Measurements from ENCODE around the gene FARP2. TPM values are rescaled to one million over a fixed set of nuclear protein-coding genes. Genes with fewer than 3 reads are reported as not detected.
"Not testable (repeated sequence)": the region's sequence is repeated elsewhere in the genome, so short reads cannot be mapped to it uniquely, and the experiment has no call there.

Gene FARP2
- total and polyA plus RNA-seq, 4 donors = 5.8 to 30.9 (median 14.3) TPM

- TF ChIP-seq CTCF (IDR thresholded peaks at IDR 0.05; ENCODE audit: low read depth, low read length, missing input control) = no peak
- no peak for TF ChIP-seq NR2F2 (IDR thresholded peaks at IDR 0.05)
- TF ChIP-seq FOXA1 (IDR thresholded peaks at IDR 0.05) = no peak
- no peak for TF ChIP-seq GABPA (IDR thresholded peaks at IDR 0.05 in 1 of 2, conservative IDR thresholded peaks at IDR 0.05 in 1 of 2)
- TF ChIP-seq TAF1 (conservative IDR thresholded peaks at IDR 0.05) = no peak
- TF ChIP-seq RAD21 (IDR thresholded peaks at IDR 0.05) = no peak
- TF ChIP-seq EGR1 (IDR thresholded peaks at IDR 0.05; ENCODE audit: low read depth in 2 of 2) = no peak
- no peak for TF ChIP-seq ATF3 (IDR thresholded peaks at IDR 0.05)
- TF ChIP-seq MAX (IDR thresholded peaks at IDR 0.05) = no peak
- TF ChIP-seq HNF4G (IDR thresholded peaks at IDR 0.05) = no peak
- no peak for TF ChIP-seq JUND (IDR thresholded peaks at IDR 0.05)
- no peak for TF ChIP-seq YY1 (IDR thresholded peaks at IDR 0.05)
- no peak for TF ChIP-seq ZBTB33 (IDR thresholded peaks at IDR 0.05)
- TF ChIP-seq REST (IDR thresholded peaks at IDR 0.05) = no peak
- no peak for TF ChIP-seq SP1 (IDR thresholded peaks at IDR 0.05)
- TF ChIP-seq HNF4A (conservative IDR thresholded peaks at IDR 0.05) = no peak
- no peak for TF ChIP-seq RXRA (IDR thresholded peaks at IDR 0.05)
- no peak for TF ChIP-seq FOXA2 (IDR thresholded peaks at IDR 0.05)
- Histone ChIP-seq H3K4me1 (ENCODE audit: control insufficient read depth in 4 of 4, insufficient read depth in 4 of 4, low read length in 3 of 4) (peaks cover 4 to 24% (median 16%) of the 10 kb centered on the region in 4 donors), H3K9ac (ENCODE audit: low read depth in 1 of 2, low read length in 2 of 2) (no peak overlapping the region), H3K27ac (ENCODE audit: low read depth in 1 of 2, low read length in 2 of 2) (no peak overlapping the region), H3K27me3 (ENCODE audit: control insufficient read depth in 4 of 4, insufficient read depth in 4 of 4, low read length in 3 of 4) (no peaks in the 10 kb centered on the region), H3K4me3 (ENCODE audit: low read depth in 1 of 3, low read length in 3 of 3) (no peak overlapping the region), H3K9me3 (ENCODE audit: control insufficient read depth in 4 of 4, low read length in 3 of 4) (no peaks in the 10 kb centered on the region), H3K36me3 (ENCODE audit: control insufficient read depth in 4 of 4, insufficient read depth in 3 of 4, low read depth in 1 of 4, low read length in 3 of 4) (peaks cover 0 to 8% (median 4%) of the 10 kb centered on the region in 4 donors)
- 89% methylated on average over 3 of the region's 3 CpGs for WGBS
- DNase-seq (ENCODE audit: low spot score) = no peak
These were observed 17.4 kb downstream of the FARP2 start for GRCh38 chr2:241373446-241373845.

- not testable (repeated sequence) for H3K27me3 ChIP-seq (ENCODE audit: control insufficient read depth in 4 of 4, insufficient read depth in 4 of 4, low read length in 3 of 4); H3K27ac ChIP-seq (ENCODE audit: low read depth in 1 of 2, low read length in 2 of 2); H3K36me3 ChIP-seq (ENCODE audit: control insufficient read depth in 4 of 4, insufficient read depth in 3 of 4, low read depth in 1 of 4, low read length in 3 of 4); H3K9ac ChIP-seq (ENCODE audit: low read depth in 1 of 2, low read length in 2 of 2); H3K9me3 ChIP-seq (ENCODE audit: control insufficient read depth in 4 of 4, low read length in 3 of 4); DNase-seq (ENCODE audit: low spot score); H3K4me3 ChIP-seq (ENCODE audit: low read depth in 1 of 3, low read length in 3 of 3)
- WGBS = 94% methylated on average over 6 of the region's 6 CpGs
- H3K4me1 ChIP-seq (ENCODE audit: control insufficient read depth in 4 of 4, insufficient read depth in 4 of 4, low read length in 3 of 4) = peaks cover 4 to 28% (median 17%) of the 10 kb centered on the region in 4 donors
These were observed 17.8 kb downstream of the FARP2 start for GRCh38 chr2:241373906-241374305.

Data from liver (tissue), 9 donors.